Glutamatergic neuron (in vitro differentiated cells): ENCODE results near the gene IL17RE. TPM values are rescaled to one million over a fixed set of nuclear protein-coding genes. Genes with fewer than 3 reads are reported as not detected.

Experiments
- DNase-seq: peaks from one replicate; pipeline ENCODE4 v3.0.0; 2022
- H3K27ac Mint-ChIP-seq: one replicate; pipeline ENCODE4 v1.8.0; 2020; ENCODE audit warnings: mild to moderate bottlenecking, mixed read lengths, inconsistent platforms; ENCODE audit not compliant: unreplicated experiment
- H3K27me3 Mint-ChIP-seq: one replicate; pipeline ENCODE4 v1.8.0; 2020; ENCODE audit warnings: mild to moderate bottlenecking, moderate library complexity, mixed read lengths, inconsistent platforms; ENCODE audit not compliant: unreplicated experiment
- H3K36me3 Mint-ChIP-seq: one replicate; pipeline ENCODE4 v1.8.0; 2020; ENCODE audit warnings: mild to moderate bottlenecking, mixed read lengths, inconsistent platforms; ENCODE audit not compliant: unreplicated experiment
- H3K4me1 Mint-ChIP-seq: one replicate; pipeline ENCODE4 v1.8.0; 2020; ENCODE audit warnings: mild to moderate bottlenecking, low read depth, mixed read lengths, inconsistent platforms; ENCODE audit not compliant: unreplicated experiment
- H3K4me3 Mint-ChIP-seq: one replicate; pipeline ENCODE4 v1.8.0; 2020; ENCODE audit warnings: mild to moderate bottlenecking, mixed read lengths, inconsistent platforms; ENCODE audit not compliant: unreplicated experiment
- H3K9me3 Mint-ChIP-seq: one replicate; pipeline ENCODE4 v1.8.0; 2020; ENCODE audit warnings: mild to moderate bottlenecking, moderate library complexity, mixed read lengths, inconsistent platforms; ENCODE audit not compliant: unreplicated experiment
- total RNA-seq: library from RNA; stranded (reverse); fragmentation: NEBNext Ultra II Directional; extraction: Animal tissue kit (Norgen Biotek cat#: 25700); gene quantifications from one replicate; pipeline ENCODE4 v1.2.1, GENCODE V29; 2021; ENCODE audit not compliant: unreplicated experiment
- TF ChIP-seq, protein P1 (sequence below): fragments of 200-600 bp; sonication (generic); IDR thresholded peaks from one replicate; pipeline ENCODE4 v1.5.0; 2021; ENCODE audit not compliant: partially characterized antibody, unreplicated experiment

IL17RE gene
- total RNA-seq, 1 donor from 2014 or later, result 3.9 TPM

DNA sequence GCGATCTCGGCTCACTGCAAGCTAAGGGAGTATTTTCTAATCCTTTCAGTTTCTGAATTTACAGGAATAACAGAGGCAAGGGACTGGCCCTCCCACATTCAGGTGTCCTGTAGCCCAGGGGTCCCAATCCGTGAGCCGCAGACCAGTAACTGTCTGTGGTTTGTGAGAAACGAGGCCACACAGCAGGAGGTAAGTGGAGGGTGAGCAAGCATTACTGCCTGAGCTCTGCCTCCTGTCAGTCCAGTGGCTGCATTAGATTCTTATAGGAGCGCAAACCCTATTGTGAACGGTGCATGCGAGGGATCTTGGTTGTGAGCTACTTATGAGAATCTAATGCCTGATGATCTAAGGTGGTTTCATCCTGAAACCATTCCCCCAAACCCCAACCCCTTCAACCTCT, 9.2 kb downstream of the IL17RE start:
- H3K4me3 Mint-ChIP-seq, result no peak overlapping the region
- H3K27me3 Mint-ChIP-seq, result peaks cover 11% of the 10 kb centered on the region
- peaks cover 13% of the 10 kb centered on the region for H3K9me3 Mint-ChIP-seq
- H3K27ac Mint-ChIP-seq, result no peak overlapping the region
- H3K36me3 Mint-ChIP-seq, result peaks cover 6% of the 10 kb centered on the region
- H3K4me1 Mint-ChIP-seq, result peaks cover 14% of the 10 kb centered on the region
- TF ChIP-seq, protein P1, sequence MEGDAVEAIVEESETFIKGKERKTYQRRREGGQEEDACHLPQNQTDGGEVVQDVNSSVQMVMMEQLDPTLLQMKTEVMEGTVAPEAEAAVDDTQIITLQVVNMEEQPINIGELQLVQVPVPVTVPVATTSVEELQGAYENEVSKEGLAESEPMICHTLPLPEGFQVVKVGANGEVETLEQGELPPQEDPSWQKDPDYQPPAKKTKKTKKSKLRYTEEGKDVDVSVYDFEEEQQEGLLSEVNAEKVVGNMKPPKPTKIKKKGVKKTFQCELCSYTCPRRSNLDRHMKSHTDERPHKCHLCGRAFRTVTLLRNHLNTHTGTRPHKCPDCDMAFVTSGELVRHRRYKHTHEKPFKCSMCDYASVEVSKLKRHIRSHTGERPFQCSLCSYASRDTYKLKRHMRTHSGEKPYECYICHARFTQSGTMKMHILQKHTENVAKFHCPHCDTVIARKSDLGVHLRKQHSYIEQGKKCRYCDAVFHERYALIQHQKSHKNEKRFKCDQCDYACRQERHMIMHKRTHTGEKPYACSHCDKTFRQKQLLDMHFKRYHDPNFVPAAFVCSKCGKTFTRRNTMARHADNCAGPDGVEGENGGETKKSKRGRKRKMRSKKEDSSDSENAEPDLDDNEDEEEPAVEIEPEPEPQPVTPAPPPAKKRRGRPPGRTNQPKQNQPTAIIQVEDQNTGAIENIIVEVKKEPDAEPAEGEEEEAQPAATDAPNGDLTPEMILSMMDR, result no peak
- no peak for DNase-seq

DNA sequence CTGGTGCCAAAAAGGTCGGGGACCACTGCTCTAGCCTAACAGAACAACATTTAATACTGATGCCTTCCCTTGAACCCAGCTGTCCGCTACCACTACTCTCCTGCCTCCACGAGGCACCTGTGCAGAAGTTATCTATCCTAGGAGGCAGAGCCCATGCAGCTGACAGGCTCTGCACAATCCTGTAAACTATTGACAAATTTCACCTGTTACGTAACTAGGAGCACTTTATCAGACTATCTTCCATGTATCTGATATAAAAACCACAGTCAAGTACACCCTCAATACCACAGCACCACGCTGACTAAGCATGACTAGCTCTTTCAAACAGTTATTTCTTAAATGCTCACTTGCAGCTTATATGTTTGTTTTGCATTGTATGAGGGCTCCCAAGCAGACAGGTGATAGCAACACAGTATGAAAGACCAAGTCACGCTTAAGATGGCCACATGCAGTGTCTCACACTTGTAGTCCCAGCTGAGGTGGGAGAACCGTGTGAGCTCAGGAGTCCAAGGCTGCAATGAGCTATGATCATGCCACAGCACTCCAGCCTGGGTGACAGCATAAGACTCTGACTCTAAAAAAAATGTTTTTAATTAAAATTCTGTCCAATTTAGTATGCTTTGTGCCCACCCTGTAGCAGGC, 9.8 kb downstream of the IL17RE start:
- TF ChIP-seq, protein P1, result no peak
- no peak for DNase-seq
- H3K27me3 Mint-ChIP-seq, result peaks cover 11% of the 10 kb centered on the region
- H3K4me3 Mint-ChIP-seq, result no peak overlapping the region
- no peak overlapping the region for H3K27ac Mint-ChIP-seq
- H3K36me3 Mint-ChIP-seq, result peaks cover 6% of the 10 kb centered on the region
- peaks cover 17% of the 10 kb centered on the region for H3K4me1 Mint-ChIP-seq
- peaks cover 15% of the 10 kb centered on the region for H3K9me3 Mint-ChIP-seq

DNA sequence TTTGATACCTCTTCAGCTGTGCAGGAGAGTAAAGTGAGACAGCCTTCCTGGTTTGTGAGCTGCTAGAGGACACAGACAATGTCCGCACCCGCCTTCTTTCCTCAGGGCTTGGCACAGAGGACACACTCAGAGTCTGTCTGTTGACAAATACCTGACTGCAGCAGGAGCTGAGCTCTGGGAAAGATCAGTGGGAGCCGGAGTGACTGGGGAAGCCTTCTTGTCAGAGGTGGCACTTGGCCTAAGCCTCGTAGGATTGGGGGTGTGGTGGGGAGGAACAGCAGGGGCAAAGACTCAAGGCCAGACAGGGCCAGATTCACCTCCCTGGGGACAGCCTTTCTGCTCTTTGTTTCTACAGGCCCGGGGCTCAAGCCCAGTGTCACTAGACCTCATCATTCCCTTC, 11.0 kb downstream of the IL17RE start:
- TF ChIP-seq, protein P1, result no peak
- peaks cover 15% of the 10 kb centered on the region for H3K9me3 Mint-ChIP-seq
- H3K27ac Mint-ChIP-seq, result peak overlapping the region; percentile 59
- DNase-seq, result no peak
- peaks cover 6% of the 10 kb centered on the region for H3K36me3 Mint-ChIP-seq
- H3K27me3 Mint-ChIP-seq, result peaks cover 11% of the 10 kb centered on the region
- H3K4me3 Mint-ChIP-seq, result no peak overlapping the region
- H3K4me1 Mint-ChIP-seq, result peaks cover 20% of the 10 kb centered on the region

DNA sequence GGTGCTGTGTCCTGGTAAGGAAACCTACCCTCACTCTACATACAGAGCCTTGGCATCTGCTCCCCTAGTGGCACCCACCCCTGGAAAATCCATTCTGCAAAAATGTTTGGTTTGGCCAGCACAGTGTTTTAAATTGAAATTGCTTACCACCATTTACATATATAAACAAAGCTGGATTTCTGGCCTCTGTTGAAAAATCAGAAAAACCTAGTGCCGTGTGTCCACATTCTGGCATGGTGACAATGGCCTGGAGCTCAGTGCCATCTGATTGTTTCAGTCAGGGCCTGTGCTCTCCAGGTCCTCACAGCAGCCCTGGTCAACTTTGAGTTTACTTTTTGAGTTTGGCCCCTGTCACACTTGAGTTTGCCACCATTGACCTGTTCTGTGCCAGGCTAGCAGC, 11.4 kb downstream of the IL17RE start:
- Mint-ChIP-seq H3K27ac (peak overlapping the region; percentile 59), H3K9me3 (peaks cover 15% of the 10 kb centered on the region), H3K4me1 (peaks cover 20% of the 10 kb centered on the region), H3K36me3 (peaks cover 6% of the 10 kb centered on the region), H3K27me3 (peaks cover 11% of the 10 kb centered on the region), H3K4me3 (peak overlapping the region; percentile 30)
- no peak for DNase-seq
- TF ChIP-seq, protein P1, result no peak

DNA sequence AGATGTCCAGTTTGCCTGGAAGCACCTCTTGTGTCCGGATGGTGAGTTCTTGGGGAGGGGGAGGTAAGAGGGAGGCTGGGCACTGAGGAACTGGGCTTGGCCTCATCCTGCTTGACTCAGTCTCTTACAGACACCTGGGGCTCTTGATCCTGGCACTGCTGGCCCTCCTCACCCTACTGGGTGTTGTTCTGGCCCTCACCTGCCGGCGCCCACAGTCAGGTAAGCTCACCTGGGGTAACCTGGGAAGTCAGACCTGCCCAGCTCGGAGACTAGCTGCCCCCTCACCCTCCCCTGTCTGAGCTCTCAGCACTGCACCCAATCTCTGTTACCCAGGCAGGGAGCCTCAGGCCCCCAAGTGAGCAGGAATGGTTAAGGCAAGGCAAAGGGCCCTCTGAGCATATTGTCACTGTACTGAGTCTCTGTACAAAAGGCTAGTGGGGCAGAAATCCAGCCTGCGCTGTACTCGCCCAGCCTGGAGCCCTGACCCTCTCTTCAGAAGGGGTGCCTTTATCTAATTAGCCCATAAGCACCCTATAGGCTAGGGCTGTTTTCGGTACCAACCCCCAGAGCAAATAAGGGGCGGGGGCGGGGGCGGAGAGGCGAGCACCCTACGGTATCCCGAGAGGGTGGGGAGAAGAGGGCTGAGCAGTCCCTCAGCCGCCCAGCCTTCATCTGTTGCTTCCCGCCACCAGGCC, 12.1 kb downstream of the IL17RE start:
- peaks cover 6% of the 10 kb centered on the region for H3K36me3 Mint-ChIP-seq
- peak overlapping the region; percentile 42 for H3K4me3 Mint-ChIP-seq
- no peak for DNase-seq
- H3K27ac Mint-ChIP-seq, result peak overlapping the region; percentile 76
- H3K9me3 Mint-ChIP-seq, result peaks cover 15% of the 10 kb centered on the region
- H3K4me1 Mint-ChIP-seq, result peaks cover 20% of the 10 kb centered on the region
- TF ChIP-seq, protein P1, result no peak
- peaks cover 11% of the 10 kb centered on the region for H3K27me3 Mint-ChIP-seq
